Tibial nerve (tissue), 4 donors: Measurements from ENCODE around the gene NSA2.
"Not testable (repeated sequence)": the region's sequence is repeated elsewhere in the genome, so short reads cannot be mapped to it uniquely, and the experiment has no call there.

Experiments
- EP300 ChIP-seq, 2 donors: sonication (generic); formaldehyde crosslinking; IDR thresholded peaks; one replicate each; pipeline ENCODE4 v1.6.1; 2017; ENCODE audit warnings: antibody characterized with exemption in 2 of 2, mild to moderate bottlenecking in 1 of 2
- POLR2A ChIP-seq, 2 donors: fragments of 450-650 bp; IDR thresholded peaks; one replicate each; pipeline ENCODE4 v1.6.1; 2017; ENCODE audit warnings: antibody characterized with exemption in 2 of 2, mild to moderate bottlenecking in 2 of 2, moderate library complexity in 2 of 2
- TF ChIP-seq, protein P1 (sequence below), 5 experiments: fragments of 200-600 bp in 3 of 5; fragments of 450-650 bp in 2 of 5; sonication (generic) in 3 of 5; IDR thresholded peaks; one replicate each; pipeline ENCODE4 v1.5.1; 2016 to 2019; ENCODE audit warnings: antibody characterized with exemption in 5 of 5, mild to moderate bottlenecking in 3 of 5, moderate library complexity in 2 of 5

DNA sequence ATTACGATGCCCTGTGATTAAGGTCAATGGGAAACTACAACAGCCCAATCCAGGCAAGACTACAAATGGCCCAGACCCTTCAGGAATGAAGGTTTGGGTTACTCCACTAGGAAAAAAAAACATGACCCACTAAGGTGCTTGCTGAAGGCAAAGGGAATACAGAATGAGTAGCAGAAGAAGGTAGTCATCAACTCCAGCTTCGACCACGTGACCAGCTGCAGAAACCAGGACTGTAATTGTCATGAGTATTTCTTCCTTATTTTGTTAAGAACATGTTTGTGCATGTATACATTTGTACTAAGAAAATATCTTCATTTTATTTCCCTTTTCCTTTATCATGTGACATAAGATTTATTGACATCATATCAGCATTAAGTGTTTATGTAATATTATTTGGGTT lies 24.6 kb downstream of the NSA2 start:
- TF ChIP-seq, protein P1, sequence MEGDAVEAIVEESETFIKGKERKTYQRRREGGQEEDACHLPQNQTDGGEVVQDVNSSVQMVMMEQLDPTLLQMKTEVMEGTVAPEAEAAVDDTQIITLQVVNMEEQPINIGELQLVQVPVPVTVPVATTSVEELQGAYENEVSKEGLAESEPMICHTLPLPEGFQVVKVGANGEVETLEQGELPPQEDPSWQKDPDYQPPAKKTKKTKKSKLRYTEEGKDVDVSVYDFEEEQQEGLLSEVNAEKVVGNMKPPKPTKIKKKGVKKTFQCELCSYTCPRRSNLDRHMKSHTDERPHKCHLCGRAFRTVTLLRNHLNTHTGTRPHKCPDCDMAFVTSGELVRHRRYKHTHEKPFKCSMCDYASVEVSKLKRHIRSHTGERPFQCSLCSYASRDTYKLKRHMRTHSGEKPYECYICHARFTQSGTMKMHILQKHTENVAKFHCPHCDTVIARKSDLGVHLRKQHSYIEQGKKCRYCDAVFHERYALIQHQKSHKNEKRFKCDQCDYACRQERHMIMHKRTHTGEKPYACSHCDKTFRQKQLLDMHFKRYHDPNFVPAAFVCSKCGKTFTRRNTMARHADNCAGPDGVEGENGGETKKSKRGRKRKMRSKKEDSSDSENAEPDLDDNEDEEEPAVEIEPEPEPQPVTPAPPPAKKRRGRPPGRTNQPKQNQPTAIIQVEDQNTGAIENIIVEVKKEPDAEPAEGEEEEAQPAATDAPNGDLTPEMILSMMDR (IDR thresholded peaks at IDR 0.05): not testable (repeated sequence)
- not testable (repeated sequence) for TF ChIP-seq POLR2A, EP300 (IDR thresholded peaks at IDR 0.05)
